OCI-LY3 (cell line): ENCODE measurements around the gene THAP2.
"Not testable (repeated sequence)": the region's sequence is repeated elsewhere in the genome, so short reads cannot be mapped to it uniquely, and the experiment has no call there.

Experiments used
- H2AFZ ChIP-seq: fragments of 200-600, 300-600 bp; shearing (Covaris generic); 2 replicates; pipeline ENCODE4 v1.6.0; 2014; ENCODE audit warnings: antibody characterized with exemption, low read depth, low read length
- H3K27ac ChIP-seq: fragments of 200-600, 300-600 bp; sonication (generic); 2 replicates; pipeline ENCODE4 v1.5.1; 2014; ENCODE audit warnings: mild to moderate bottlenecking, low read length, moderate library complexity, mixed read lengths
- H3K27me3 ChIP-seq: fragments of 200-600, 300-600 bp; sonication (generic); 2 replicates; pipeline ENCODE4 v1.6.1; 2014; ENCODE audit warnings: low read depth, low read length, mixed read lengths
- H3K36me3 ChIP-seq: fragments of 200-600, 300-600 bp; sonication (generic); replicated peaks from 2 replicates; pipeline ENCODE3; 2014; ENCODE audit warnings: low read depth, low read length, mixed read lengths
- H3K4me1 ChIP-seq: fragments of 300-600, 200-600 bp; sonication (generic); 2 replicates; pipeline ENCODE4 v1.6.1; 2014; ENCODE audit warnings: low read length, mixed read lengths
- H3K4me2 ChIP-seq: fragments of 200-600, 300-600 bp; sonication (generic); 2 replicates; pipeline ENCODE4 v1.6.1; 2014; ENCODE audit warnings: low read length, mixed read lengths
- H3K4me3 ChIP-seq: fragments of 300-600, 200-600 bp; sonication (generic); 2 replicates; pipeline ENCODE4 v1.5.1; 2014; ENCODE audit warnings: antibody characterized with exemption, mild to moderate bottlenecking, low read length, moderate library complexity
- H3K79me2 ChIP-seq: fragments of 300-600, 200-600 bp; shearing (Covaris generic); 2 replicates; pipeline ENCODE4 v1.6.1; 2014; ENCODE audit warnings: mild to moderate bottlenecking, low read length, mixed read lengths
- H3K9ac ChIP-seq: fragments of 300-600, 200-600 bp; shearing (Covaris generic); 2 replicates; pipeline ENCODE4 v1.6.0; 2014; ENCODE audit warnings: mild to moderate bottlenecking, low read length, moderate library complexity
- H3K9me3 ChIP-seq: fragments of 200-600, 300-600 bp; shearing (Covaris generic); 2 replicates; pipeline ENCODE4 v1.6.1; 2014; ENCODE audit warnings: low read length, mixed read lengths; ENCODE audit not compliant: insufficient read depth
- H4K20me1 ChIP-seq: fragments of 200-600, 300-600 bp; sonication (generic); 2 replicates; pipeline ENCODE4 v1.6.1; 2016; ENCODE audit warnings: low read length, mixed read lengths; ENCODE audit not compliant: insufficient read depth
- CTCF ChIP-seq: fragments of 200-600, 300-600 bp; sonication (generic); IDR thresholded peaks from 2 replicates; pipeline ENCODE4 v1.5.1; 2014; ENCODE audit warnings: antibody characterized with exemption, low read length, low read depth
- EZH2phosphoT487 ChIP-seq: fragments of 200-600 bp; shearing (Covaris generic); IDR thresholded peaks from 2 replicates; pipeline ENCODE4 v1.6.1; 2018; ENCODE audit warnings: antibody characterized with exemption, mixed run types, low read depth

The THAP2 gene

GRCh38 chr12:71685312-71685906 is 21.3 kb downstream of the THAP2 start:
- H3K27me3 ChIP-seq: no peaks in the 10 kb centered on the region
- no peaks in the 10 kb centered on the region for H3K36me3 ChIP-seq
- peaks cover 23% of the 10 kb centered on the region for H3K4me1 ChIP-seq
- peak overlapping the region; percentile 64 for H3K27ac ChIP-seq
- H3K4me3 ChIP-seq: peak overlapping the region; percentile 86
- H3K79me2 ChIP-seq: peaks cover 5% of the 10 kb centered on the region; the same call in 1 of the 2 replicates
- H2AFZ ChIP-seq: peak overlapping the region; percentile 96
- H3K9me3 ChIP-seq: no peaks in the 10 kb centered on the region
- peak overlapping the region; percentile 72 for H3K9ac ChIP-seq
- peak overlapping the region; percentile 81 for H3K4me2 ChIP-seq
- H4K20me1 ChIP-seq: no peaks in the 10 kb centered on the region
- TF ChIP-seq EZH2phosphoT487 (no peak), CTCF (no peak)

- TF ChIP-seq EZH2phosphoT487 (no peak), CTCF (peak; percentile 38)
- H2AFZ ChIP-seq: peak within 1 kb of the TSS; percentile 96
- H3K27me3 ChIP-seq: no peaks in the 10 kb centered on the region
- no peaks in the 10 kb centered on the region for H3K36me3 ChIP-seq
- no peaks in the 10 kb centered on the region for H4K20me1 ChIP-seq
- peak within 1 kb of the TSS; percentile 72 for H3K9ac ChIP-seq
- peaks cover 5% of the 10 kb centered on the region; the same call in 1 of the 2 replicates for H3K79me2 ChIP-seq
- H3K27ac ChIP-seq: peak within 1 kb of the TSS; percentile 64
- peak within 1 kb of the TSS; percentile 86 for H3K4me3 ChIP-seq
- peaks cover 23% of the 10 kb centered on the region for H3K4me1 ChIP-seq
- no peaks in the 10 kb centered on the region for H3K9me3 ChIP-seq
- H3K4me2 ChIP-seq: peak within 1 kb of the TSS; percentile 81
Measured at GRCh38 chr12:71685914-71686657, 22.0 kb downstream of the THAP2 start, which contains the start of gene TMEM19. Gene TMEM19, plus strand, starts transcription at chr12:71686082. Its CDS starts 599 bp downstream, at chr12:71686681.

GRCh38 chr12:71686658-71687025 is 22.5 kb downstream of the THAP2 start:
- H3K4me2 ChIP-seq: peak overlapping the region; percentile 81
- TF ChIP-seq CTCF (no peak), EZH2phosphoT487 (no peak)
- H3K9ac ChIP-seq: peak overlapping the region; percentile 72
- peak overlapping the region; percentile 86 for H3K4me3 ChIP-seq
- H2AFZ ChIP-seq: peak overlapping the region; percentile 96
- peak overlapping the region; percentile 64 for H3K27ac ChIP-seq
- H3K9me3 ChIP-seq: no peaks in the 10 kb centered on the region
- H4K20me1 ChIP-seq: no peaks in the 10 kb centered on the region
- peaks cover 23% of the 10 kb centered on the region for H3K4me1 ChIP-seq
- no peaks in the 10 kb centered on the region for H3K27me3 ChIP-seq
- no peaks in the 10 kb centered on the region for H3K36me3 ChIP-seq
- peaks cover 5% of the 10 kb centered on the region; the same call in 1 of the 2 replicates for H3K79me2 ChIP-seq

DNA sequence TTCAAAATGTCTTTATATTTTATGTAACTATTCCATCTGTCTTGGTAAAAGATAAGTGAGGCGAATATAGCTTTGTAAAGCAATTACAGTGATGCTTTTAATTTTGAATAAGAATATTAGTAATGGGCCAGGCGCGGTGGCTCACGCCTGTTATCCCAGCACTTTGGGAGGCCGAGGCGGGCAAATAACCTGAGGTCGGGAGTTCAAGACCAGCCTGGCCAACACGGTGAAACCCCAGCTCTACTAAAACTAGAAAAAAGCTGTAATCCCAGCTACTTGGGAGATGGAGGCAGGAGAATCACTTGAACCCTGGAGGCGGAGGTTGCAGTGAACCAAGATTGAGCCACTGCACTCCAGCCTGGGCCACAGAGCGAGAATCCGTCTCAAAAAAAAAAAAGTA is 23.1 kb downstream of the THAP2 start:
- H3K79me2 ChIP-seq, H3K36me3 ChIP-seq, H3K27me3 ChIP-seq, H4K20me1 ChIP-seq, H2AFZ ChIP-seq, H3K9me3 ChIP-seq: not testable (repeated sequence)
- Histone ChIP-seq H3K9ac (peak overlapping the region; percentile 72), H3K4me2 (peak overlapping the region; percentile 81), H3K4me3 (peak overlapping the region; percentile 86), H3K27ac (0 out of 2 replicates have a peak overlapping the region, but pooled peaks have one; percentile 30), H3K4me1 (peaks cover 23% of the 10 kb centered on the region)
